IPS-11a (cell line): ENCODE results near the gene ITFG2.

ENCODE experiments used
- H3K4me3 ChIP-seq: one replicate; pipeline ENCODE4 v1.5.1; 2013; ENCODE audit warnings: low read depth, low read length, control low read depth

The ITFG2 gene

DNA sequence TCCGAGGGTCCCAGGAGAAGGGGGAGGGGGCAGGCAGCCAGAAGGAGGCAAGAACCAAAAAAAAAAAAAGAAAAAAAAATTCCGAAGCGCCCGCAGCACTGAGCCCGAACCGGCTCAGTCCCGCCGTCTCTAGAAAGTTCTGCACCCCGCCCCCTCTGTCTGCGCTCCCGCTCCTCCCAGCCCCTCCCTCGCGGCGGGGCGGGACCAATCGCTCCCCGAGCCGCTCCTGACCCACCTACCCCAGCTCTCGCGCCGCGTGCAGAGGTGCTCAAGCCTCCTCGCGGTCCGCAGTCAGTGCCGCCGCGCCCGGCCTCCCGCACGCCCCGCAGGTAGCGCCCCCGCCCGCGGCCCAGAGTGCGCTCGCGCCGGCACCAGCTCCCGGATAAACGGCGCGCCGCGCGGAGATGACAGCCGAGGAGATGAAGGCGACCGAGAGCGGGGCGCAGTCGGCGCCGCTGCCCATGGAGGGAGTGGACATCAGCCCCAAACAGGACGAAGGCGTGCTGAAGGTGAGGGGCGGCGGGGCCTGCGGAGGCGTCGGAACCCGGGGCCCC lies 17.7 kb upstream of the ITFG2 start, which contains the start of gene FKBP4:
FKBP4 (plus strand) TSS at position 235 of the 554 bp plus-strand sequence; CDS start at position 405, 170 bp downstream.
- peak within 1 kb of the TSS; percentile 82 for H3K4me3 ChIP-seq

DNA sequence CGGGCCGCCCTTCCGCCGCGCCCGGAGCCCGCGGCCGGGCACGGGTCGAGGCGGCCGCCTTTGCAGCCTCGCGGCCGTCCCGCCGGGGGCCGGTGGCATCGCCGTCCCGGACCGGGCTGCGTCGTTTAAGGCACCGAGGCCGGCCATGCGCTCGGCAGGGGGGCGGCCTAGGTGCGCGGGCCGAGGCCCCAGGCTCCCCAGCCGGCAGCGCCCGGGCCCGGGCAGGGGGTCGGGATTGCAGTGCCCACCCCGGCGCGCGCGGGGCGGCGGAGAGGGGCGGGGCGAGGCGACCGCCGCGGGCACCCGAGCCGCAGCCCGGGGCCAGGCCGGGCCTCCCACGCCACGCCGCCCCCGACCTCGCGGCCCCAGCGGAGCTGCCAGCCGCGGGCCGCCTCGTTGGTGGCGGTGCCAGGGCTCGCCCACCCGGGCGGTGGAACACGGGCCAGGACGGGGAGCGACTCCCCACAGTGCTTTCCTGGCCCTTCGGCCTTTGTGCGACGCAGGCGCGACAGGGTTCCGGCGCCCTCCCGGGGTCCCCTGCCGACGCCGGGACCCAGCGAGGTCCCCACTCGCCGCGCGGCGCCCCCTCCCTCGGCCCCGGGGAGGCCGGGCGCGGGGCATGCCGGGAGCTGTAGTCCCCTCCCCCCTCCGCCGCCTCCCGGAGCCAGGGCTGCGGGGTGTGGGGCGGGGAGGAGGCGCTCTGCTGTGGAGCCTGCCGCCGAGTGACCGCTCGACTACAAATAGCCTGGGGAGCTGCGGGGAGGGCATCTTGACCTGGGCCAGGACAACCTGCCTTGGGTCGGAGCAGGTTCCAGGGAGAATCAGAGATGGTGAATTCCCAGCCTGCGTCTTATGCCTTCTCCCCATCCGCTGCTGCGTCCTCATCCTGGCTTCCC lies 16.9 kb upstream of the ITFG2 start:
- H3K4me3 ChIP-seq = peak overlapping the region; percentile 82

DNA sequence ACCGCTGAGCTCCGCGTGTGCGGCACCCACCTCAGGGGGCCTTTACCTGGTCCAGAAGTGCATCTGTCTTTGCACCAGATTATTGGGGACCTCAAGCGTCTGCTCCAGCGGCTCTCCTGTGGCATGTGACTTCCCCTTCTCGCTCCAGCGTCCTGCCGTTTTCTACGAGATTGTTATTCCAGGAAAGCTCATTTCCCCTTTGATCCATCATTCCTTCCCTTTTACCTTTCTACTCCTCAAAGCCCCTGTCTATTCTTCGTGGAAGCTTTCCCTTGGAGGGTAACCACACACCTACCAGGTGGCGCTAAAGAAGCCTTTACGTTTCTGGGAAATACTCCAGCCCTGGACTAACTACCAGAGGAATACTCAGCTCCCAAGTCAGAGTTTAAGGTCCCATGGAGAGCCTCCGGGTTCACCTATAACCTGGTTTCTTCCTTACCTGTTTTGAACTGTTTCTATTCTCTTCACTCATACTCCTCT lies 16.2 kb upstream of the ITFG2 start:
- H3K4me3 ChIP-seq = peak overlapping the region; percentile 82

DNA sequence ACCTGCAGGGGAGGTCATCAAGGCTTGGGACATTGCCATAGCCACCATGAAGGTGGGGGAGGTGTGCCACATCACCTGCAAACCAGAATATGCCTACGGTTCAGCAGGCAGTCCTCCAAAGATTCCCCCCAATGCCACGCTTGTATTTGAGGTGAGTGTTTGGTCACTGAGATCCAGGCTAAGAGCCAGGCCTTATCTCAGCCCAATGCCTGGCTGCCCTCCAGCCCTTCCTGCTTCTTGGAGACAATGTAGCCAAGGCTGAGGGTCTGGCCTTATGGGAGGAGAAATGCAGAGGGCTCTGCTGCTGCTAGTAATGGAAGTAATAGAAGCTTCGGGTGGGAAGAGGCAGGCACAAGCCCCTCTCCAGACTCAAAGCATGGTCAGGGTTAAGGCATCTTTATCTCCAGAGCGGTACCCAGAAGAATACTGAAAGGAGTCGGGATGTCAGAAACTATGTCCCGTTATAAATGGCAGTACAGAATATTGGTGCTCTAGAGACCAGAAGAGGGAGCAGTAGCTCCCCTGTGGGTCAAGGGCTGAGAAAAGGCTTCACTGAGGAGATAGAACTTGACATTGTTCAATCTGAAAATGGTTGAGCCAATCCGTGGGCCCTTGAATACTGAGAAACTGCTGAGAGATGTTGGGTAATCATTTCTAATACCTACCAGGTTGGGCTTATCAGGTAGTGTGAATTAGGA lies 14.6 kb upstream of the ITFG2 start:
- no peak overlapping the region for H3K4me3 ChIP-seq

DNA sequence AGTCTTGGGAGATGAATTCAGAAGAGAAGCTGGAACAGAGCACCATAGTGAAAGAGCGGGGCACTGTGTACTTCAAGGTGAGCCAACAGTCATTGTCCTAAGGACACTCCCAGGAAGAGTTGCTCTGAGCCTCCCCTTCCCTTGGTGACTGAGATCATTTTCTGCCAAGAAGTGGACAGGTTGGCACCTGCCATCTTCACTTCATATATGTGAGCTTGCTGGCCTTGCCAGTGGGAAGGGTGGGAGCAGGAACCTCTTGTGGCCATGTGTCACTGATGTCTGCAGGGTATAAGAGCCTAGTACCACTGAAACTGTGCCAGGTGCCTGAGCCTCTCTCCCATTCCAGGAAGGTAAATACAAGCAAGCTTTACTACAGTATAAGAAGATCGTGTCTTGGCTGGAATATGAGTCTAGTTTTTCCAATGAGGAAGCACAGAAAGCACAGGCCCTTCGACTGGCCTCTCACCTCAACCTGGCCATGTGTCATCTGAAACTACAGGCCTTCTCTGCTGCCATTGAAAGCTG lies 12.4 kb upstream of the ITFG2 start:
- no peak overlapping the region for H3K4me3 ChIP-seq

DNA sequence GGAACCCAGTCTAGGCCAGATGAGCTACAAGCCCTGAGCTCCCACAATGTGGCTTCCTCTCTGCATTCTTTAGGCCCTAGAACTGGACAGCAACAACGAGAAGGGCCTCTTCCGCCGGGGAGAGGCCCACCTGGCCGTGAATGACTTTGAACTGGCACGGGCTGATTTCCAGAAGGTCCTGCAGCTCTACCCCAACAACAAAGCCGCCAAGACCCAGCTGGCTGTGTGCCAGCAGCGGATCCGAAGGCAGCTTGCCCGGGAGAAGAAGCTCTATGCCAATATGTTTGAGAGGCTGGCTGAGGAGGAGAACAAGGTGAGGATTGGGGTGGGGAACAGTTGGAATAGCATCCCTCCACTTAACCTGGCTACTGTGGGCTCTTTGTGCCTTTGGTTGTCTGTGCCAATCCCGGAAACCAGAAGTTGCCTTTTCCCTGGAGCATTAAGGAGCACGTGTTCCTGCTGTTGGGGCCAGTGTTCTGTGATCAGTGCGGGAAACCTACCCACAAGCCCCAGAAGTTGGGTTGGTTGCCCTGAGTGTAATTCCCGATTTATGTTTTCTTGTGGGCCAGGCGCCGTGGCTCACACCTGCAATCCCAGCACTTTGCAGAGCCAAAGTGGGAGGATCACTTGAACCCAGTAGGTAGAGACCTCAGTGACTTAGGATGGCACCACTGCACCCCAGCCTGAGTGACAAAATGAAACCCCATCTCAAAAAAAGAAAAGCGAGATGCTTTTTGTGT lies 11.3 kb upstream of the ITFG2 start:
- H3K4me3 ChIP-seq = no peak overlapping the region

DNA sequence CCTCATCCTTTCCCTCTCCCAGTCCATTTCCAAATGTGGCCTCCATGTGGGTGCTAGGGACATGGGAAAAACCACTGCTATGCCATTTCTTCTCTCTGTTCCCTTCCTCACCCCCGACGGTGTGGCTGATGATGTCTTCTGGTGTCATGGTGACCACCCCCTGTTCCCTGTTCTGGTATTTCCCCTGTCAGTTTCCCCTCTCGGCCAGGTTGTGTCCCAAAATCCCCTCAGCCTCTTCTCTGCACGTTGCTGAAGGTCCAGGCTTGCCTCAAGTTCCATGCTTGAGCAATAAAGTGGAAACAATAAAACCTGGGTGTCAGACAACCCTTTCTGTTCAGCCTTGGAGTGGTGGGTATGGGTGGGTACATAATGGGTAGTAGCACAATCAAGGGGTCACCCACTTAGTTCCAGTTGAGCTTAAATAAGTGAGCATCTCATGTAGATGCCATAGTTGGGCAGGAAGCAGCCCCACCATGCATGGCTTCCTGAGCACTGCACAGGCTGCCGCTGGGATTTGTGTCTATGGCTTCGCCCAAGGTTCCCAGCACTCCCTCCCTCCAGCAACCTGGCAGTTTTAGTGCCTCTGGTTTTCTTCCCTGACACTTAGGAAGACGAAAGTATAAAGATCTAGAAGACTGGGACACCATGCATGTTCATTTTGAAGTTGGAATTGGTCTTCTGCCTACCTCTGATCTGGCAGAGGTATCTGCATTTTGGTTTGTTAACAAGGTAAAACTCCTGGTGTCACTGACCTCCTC lies 8.7 kb upstream of the ITFG2 start:
- no peak overlapping the region for H3K4me3 ChIP-seq

DNA sequence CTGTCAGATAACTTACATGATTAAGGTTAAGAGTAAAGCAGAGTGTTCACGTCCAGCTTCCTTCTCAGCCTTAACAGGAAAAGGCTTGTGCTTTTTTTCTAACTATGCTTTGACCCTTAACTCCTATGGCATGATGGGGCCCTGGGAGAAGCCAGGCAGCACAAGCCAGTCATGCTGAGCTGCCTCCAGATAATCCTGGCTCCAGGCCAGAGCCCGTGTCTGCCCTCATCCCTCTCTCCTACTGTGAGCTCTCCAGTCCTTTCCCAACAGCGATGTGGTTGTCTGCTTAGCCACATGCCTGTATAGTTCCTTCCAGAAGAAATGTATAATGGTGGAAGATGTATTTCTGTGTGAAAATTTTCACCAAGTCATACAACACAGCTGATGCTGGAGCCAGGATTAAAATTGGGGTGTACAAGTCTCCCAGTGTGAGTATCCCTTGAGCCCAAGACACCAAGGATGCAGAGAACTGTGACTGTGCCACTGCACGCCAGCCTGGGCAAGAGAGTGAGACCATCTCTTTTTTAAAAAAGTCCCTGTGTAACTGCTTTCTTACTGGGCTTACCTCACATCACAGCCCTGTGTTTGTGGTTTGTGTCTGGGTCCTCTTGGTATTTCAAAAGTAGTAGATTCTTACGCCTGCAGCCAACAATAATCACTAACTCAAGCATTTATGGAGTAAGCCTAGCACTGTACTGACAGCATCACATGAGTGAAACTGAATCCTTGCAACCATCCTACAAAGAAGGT lies 7.9 kb upstream of the ITFG2 start:
- no peak overlapping the region for H3K4me3 ChIP-seq

DNA sequence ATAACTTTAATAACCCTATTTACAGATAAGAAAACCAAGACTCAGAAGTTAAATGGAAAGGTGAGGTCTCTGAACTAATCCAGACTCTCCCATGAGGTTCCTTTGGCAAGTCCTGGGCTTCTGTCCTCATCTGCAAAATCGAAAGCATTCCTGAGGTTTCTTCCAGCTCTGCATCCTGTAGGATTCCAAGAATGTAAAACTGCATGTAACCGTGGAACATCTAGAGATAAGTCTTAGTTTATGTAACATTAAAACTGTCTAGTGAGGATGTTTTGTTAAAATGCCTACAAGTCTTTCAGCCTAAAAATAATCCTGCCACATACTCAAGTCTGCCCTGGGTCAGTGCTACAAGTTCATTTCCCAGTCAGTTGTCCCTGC lies 7.3 kb upstream of the ITFG2 start:
- no peak overlapping the region for H3K4me3 ChIP-seq

DNA sequence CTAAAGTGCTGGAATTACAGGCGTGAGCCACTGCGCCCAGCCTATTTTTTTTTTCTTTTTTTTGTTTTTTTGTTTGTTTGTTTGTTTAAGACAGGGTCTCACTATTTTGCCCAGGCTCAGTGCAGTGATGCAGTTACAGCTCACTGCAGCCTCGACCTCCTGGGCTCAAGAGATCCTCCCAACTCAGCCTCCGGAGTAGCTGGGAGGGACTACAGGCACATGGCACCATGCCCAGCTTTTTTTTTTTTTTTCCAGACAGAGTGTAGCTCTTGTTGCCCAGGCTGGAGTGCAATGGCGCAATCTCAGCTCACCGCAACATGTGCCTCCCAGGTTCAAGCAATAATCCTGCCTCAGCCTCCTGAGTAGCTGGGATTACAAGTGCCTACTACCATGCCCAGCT lies 5.8 kb upstream of the ITFG2 start:
- no peak overlapping the region for H3K4me3 ChIP-seq

DNA sequence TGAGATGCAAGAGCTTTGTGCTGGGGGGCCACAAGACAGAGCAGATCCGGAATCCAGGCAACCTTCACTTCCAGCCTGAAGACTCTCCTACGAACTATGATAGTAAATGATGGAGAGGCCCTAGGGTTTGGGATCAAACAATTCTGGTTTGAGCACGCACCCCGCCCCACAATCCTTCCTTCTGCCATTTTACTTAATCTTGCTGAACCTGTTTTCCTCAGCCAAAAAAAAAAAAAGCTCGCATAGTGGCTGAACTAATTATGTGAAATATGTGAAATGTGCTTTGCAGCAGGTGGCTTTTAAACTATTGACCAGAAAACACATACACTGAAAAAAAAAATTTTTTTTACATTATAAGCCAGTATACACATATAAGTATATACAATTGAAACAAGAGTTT lies 667 bp upstream of the ITFG2 start:
- peak overlapping the region; percentile 93 for H3K4me3 ChIP-seq

DNA sequence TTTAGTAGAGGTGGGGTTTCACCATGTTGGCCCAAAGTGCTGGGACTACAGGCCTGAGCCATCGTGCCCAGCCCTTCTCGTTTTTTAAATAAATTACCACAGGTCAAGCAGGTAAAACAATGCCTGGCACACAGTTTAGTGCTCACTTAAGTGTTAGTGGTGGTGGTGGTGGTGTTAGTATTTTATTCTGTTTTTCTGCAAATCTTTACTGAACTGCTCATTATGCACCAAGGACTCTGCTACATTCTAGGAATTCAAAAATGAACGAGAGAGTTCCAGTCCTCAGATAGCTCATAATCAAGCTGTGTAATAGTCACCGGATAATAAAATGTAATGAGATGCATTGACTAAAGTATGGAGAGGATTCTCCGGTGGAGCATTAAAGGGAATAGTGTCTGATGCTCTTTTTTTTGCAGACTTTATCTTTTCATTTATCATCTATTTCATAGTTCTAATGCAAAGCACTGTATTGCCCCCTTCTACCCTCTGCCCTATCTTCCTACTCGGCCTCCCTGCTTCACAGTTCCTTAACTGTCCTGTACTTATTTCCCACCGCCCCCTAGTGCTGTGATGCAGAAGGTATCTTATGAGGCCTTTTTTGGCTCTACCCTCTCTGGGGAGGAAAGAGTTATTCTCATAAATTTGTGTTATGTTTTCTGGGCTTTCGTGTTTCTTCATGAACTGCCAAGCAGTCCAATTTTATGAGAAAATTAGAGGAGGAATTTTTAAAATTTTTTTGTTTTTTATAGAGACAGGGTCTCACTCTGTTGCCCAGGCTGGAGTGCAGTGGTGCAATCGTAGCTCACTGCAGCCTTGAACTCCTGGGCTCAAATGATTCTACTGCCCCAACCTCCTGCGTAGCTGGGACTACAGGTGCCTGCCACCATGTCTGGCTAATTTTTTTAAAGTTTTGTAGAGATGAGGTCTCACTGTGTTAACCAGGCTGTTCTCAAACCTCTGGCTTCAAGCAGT lies 1.0 kb downstream of the ITFG2 start:
- peak overlapping the region; percentile 93 for H3K4me3 ChIP-seq

DNA sequence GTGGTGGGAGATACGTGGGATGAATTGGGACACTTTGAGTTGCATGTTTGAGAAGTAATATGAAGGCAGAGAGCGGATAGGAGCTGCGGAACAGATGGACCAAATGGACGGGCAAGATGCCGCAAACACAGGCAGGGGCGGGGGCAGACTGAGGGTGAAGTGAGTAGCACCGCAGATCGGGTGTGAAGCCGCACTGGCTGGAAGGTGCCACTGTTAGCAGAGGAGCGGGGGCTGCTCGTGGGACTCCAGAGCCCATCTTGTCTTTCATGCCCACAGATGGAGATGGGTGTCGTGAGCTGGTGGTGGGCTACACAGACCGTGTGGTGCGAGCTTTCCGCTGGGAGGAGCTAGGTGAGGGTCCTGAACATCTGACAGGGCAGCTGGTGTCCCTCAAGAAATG lies 7.3 kb downstream of the ITFG2 start:
- no peak overlapping the region for H3K4me3 ChIP-seq

DNA sequence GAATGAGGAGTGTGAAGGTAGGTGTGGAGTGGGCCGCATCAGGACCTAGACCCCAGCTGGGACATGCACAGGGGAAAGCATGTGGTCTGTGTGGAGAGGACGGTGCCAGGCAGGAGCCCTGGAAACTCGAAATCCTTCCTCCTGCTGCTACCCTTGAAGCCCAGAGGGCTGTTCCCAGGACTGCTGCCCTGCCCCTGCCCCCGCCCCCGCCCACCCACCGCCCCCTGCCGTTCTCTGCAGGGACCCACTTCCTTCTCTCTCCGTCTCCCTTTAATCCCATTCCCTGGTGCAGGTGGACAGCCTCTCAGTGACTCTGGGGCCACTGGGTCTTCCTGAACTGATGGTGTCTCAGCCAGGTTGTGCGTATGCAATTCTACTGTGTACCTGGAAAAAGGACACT lies 8.0 kb downstream of the ITFG2 start:
- H3K4me3 ChIP-seq = no peak overlapping the region

DNA sequence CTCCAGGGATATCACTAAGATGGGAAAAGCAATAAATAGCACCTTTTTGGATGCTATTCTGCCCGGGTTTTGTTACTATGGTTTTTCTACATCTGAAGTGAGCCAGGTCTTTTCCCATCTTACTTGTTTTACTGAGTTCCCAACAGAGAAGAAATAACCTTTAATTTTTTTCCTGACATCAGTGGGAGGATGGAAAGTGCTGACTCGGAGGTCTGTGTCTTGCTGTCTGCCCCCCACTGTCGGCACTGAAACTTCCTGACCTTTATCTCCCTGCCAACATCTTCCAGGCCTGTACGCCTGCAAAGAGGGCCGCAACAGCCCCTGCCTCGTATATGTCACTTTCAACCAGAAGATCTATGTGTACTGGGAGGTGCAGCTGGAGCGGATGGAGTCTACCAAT lies 11.0 kb downstream of the ITFG2 start:
- no peak overlapping the region for H3K4me3 ChIP-seq

DNA sequence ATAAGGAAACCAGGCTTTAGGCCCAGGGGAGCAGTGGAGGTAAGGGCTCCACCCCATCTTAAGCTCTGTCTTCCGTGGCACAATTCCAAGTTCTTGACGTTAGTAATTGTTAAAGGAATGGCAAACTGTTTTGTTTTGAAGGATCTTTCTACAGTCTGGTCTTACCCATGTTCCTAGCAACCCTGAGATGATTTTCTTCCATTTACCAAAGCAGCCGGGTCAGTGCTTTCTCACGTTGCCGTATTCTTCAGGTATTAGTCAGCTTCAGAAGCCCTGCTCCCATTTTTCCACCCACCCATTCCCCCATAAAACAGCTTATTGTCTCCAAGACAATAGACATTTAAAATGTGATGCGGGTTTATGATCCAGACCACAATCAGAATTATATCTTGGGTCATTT lies 12.1 kb downstream of the ITFG2 start:
- H3K4me3 ChIP-seq = no peak overlapping the region

DNA sequence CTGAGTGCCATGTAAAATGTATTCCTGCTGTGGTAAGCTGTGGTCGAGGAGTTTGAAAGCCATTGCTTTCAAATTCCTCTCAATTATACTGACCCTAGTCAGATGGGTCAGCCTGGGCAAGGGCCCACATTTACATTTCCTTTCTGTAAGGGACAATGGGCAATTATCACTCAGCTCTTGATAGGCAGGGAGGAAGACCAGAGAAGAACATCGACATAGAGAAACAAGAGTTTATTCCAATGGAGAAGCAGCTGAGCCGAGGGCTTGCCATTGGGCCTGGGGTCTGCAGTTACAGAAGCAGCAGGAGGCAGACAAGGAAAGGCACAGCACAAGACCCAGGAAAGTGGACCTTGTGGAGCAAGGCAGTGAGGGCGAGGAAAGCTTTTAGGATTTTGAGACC lies 12.7 kb downstream of the ITFG2 start:
- H3K4me3 ChIP-seq = no peak overlapping the region

DNA sequence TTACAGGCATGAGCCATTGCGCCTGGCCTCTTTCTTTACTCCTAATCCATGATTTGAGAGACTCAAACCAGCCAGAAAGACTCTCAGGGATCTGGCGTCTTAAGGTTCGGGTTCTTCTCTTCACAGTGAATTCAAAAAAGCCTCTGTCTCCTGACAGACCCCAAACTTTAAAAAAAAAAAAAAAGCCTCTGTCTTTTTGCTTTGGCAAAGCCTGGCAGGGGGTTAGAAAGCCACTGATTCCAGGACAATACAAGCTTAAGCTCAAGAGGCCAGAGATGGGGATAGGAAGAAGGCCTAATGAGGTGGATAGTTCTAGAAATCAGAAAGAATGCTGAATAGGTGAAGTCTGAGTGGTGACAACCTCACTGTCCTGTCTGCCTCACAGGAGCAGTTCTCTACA lies 13.6 kb downstream of the ITFG2 start:
- H3K4me3 ChIP-seq = no peak overlapping the region
